ENCODE results near the gene GALNT17. TPM values are rescaled to one million over a fixed set of nuclear protein-coding genes. Genes with fewer than 3 reads are reported as not detected.

Gene GALNT17
- polyA plus RNA-seq, 2 of the 4 experiments (the other 2 are of a cell fraction): not detected

DNA sequence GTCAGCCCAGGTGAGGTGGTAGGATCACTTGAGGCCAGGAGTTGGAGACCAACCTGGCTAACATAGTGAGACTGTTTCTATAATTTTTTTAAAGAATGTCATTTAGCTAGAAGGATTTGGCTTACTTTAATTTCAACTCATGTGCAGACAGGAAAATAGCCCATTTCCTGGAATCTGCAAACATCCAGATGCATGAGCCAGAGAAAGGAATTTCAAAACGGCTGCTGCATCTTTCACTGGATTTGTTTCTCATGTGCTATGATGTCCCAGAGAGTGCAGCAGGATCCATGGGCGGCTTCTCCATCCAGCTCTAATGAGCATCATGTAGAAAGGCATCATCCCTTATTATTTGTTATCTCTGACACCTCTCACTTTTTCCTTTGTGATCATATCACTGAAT lies 149.3 kb downstream of the GALNT17 start:
- H3K4me3 ChIP-seq: no peak overlapping the region
- ChIA-PET CTCF (no interaction called here), POLR2A (no interaction called here)
- ATAC-seq: no peak
- TF ChIP-seq EP300 (IDR thresholded peaks at IDR 0.05): no peak
- TF ChIP-seq GATA3 (IDR thresholded peaks at IDR 0.05; ENCODE audit: borderline replicate concordance): no peak
- no peak for TF ChIP-seq POLR2A (IDR thresholded peaks at IDR 0.05; ENCODE audit: low read length)
- no peak for TF ChIP-seq MAZ (IDR thresholded peaks at IDR 0.05; ENCODE audit: borderline replicate concordance, low read depth, low read length)
- H3K27ac ChIP-seq: no peak overlapping the region
- H3K9me3 ChIP-seq: 0 out of 3 replicates have a peak, but pooled peaks cover 2% of the 10 kb centered on the region
- no peak for DNase-seq (ENCODE audit: low read depth in 1 of 2, low spot score in 1 of 2)
- H3K4me2 ChIP-seq: no peak overlapping the region
- no peak for FAIRE-seq
- no peaks in the 10 kb centered on the region for H3K4me1 ChIP-seq
- WGBS (ENCODE audit: missing lambda C conversion rate): 0% methylated on average over 2 of the region's 2 CpGs

- CTCF ChIA-PET: no interaction called here
- H3K4me3 ChIP-seq: no peak overlapping the region
- TF ChIP-seq BCL3 (IDR thresholded peaks at IDR 0.05): no peak
- TF ChIP-seq JUNB (IDR thresholded peaks at IDR 0.05): no peak
- no peak for TF ChIP-seq POLR2A (IDR thresholded peaks at IDR 0.05; ENCODE audit: low read length)
- TF ChIP-seq RAD21 (conservative IDR thresholded peaks at IDR 0.05 in 1 of 2, IDR thresholded peaks at IDR 0.05 in 1 of 2): no peak
- TF ChIP-seq FOSL2 (IDR thresholded peaks at IDR 0.05): no peak
- TF ChIP-seq FOSL2 (CRISPR knock-in tag; IDR thresholded peaks at IDR 0.05): no peak
- TF ChIP-seq ELK1 (IDR thresholded peaks at IDR 0.05; ENCODE audit: low read depth, low read length): no peak
- no peak for TF ChIP-seq CHD4 (IDR thresholded peaks at IDR 0.05; ENCODE audit: borderline replicate concordance)
- TF ChIP-seq JUN (IDR thresholded peaks at IDR 0.05): no peak
- TF ChIP-seq CHD2 (IDR thresholded peaks at IDR 0.05; ENCODE audit: low read length, partially characterized antibody): no peak
- no peak for TF ChIP-seq TP53 (CRISPR knock-in tag; IDR thresholded peaks at IDR 0.05)
- no peak for TF ChIP-seq RNF2 (IDR thresholded peaks at IDR 0.05; ENCODE audit: borderline replicate concordance, low read depth)
- no peak for TF ChIP-seq TFCP2L1 (CRISPR knock-in tag; IDR thresholded peaks at IDR 0.05)
- TF ChIP-seq FOSB (CRISPR knock-in tag; IDR thresholded peaks at IDR 0.05): no peak
- TF ChIP-seq HOXA7 (CRISPR knock-in tag; IDR thresholded peaks at IDR 0.05): no peak
- TF ChIP-seq BHLHE40 (IDR thresholded peaks at IDR 0.05; ENCODE audit: low read depth, low read length): no peak
- no peak overlapping the region for H3K27ac ChIP-seq
- no peak overlapping the region for H3K4me2 ChIP-seq
- ATAC-seq: no peak
- POLR2A ChIA-PET: no interaction called here
- H3K9me3 ChIP-seq: no peaks in the 10 kb centered on the region
- H3K4me1 ChIP-seq: no peaks in the 10 kb centered on the region
- no peak for FAIRE-seq
- WGBS (ENCODE audit: missing lambda C conversion rate): 23% methylated on average over 11 of the region's 11 CpGs
- DNase-seq (ENCODE audit: low read depth in 1 of 2, low spot score in 1 of 2): no peak
Measured at GRCh38 chr7:71283802-71284201, 151.9 kb downstream of the GALNT17 start.

- ATAC-seq (no peak), FAIRE-seq (no peak), DNase-seq (ENCODE audit: low read depth in 1 of 2, low spot score in 1 of 2) (no peak)
- Histone ChIP-seq H3K4me2 (no peak overlapping the region), H3K4me1 (no peaks in the 10 kb centered on the region), H3K9me3 (no peaks in the 10 kb centered on the region), H3K4me3 (no peak overlapping the region), H3K27ac (no peak overlapping the region)
- no peak for TF ChIP-seq CHD2 (IDR thresholded peaks at IDR 0.05; ENCODE audit: low read length, partially characterized antibody)
- ChIA-PET POLR2A (no interaction called here), CTCF (interaction anchor here (0.8 to 1.2 kb wide), 2 partner anchors 13 to 39 kb away, joined by 3 to 4 read pairs; no protein-coding TSS in a partner anchor)
- WGBS (ENCODE audit: missing lambda C conversion rate): 19% methylated on average over 4 of the region's 4 CpGs
Measured at GRCh38 chr7:71285571-71286145, 153.7 kb downstream of the GALNT17 start.

DNA sequence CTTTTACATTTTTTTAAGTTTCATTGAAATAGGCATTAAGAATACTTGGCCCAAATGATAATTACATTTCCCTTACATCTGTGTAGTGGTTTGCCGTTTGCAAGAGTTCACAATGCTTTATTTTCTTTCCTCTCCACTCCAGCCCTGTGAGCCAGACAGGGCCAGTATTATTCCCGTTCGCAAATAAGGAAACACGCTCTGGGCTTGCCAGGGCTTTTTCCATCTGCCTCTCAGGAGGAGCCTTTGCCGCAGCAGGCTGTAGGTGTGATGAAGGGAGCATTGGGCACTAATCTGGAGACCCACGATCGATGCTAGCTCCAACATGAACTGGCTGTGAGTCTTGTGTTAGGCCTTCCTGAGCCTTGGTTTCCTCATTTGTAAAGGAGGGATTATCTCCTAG lies 154.4 kb downstream of the GALNT17 start:
- TF ChIP-seq RAD21 (conservative IDR thresholded peaks at IDR 0.05 in 1 of 2, IDR thresholded peaks at IDR 0.05 in 1 of 2) (no peak), RARB (CRISPR knock-in tag; IDR thresholded peaks at IDR 0.05) (no peak), ZFP36 (IDR thresholded peaks at IDR 0.05; ENCODE audit: borderline replicate concordance, partially characterized antibody) (no peak), HDAC2 (IDR thresholded peaks at IDR 0.05) (no peak)
- Histone ChIP-seq H3K9me3 (no peaks in the 10 kb centered on the region), H3K4me3 (no peak overlapping the region), H3K27ac (no peak overlapping the region), H3K4me2 (no peak overlapping the region), H3K4me1 (no peaks in the 10 kb centered on the region)
- FAIRE-seq: no peak
- POLR2A ChIA-PET: no interaction called here
- ATAC-seq: no peak
- DNase-seq (ENCODE audit: low read depth in 1 of 2, low spot score in 1 of 2): no peak
- CTCF ChIA-PET: no interaction called here
- 15% methylated on average over 7 of the region's 7 CpGs for WGBS (ENCODE audit: missing lambda C conversion rate)
